ENCODE measurements around the gene KIF5A. TPM values are rescaled to one million over a fixed set of nuclear protein-coding genes. Genes with fewer than 3 reads are reported as not detected.
A peak's percentile ranks its signal among the peaks of the same experiment; 100 is the strongest.

The KIF5A gene
- total and polyA plus RNA-seq, 8 donors, result 0.38 to 6.5 (median 5.3) TPM

DNA sequence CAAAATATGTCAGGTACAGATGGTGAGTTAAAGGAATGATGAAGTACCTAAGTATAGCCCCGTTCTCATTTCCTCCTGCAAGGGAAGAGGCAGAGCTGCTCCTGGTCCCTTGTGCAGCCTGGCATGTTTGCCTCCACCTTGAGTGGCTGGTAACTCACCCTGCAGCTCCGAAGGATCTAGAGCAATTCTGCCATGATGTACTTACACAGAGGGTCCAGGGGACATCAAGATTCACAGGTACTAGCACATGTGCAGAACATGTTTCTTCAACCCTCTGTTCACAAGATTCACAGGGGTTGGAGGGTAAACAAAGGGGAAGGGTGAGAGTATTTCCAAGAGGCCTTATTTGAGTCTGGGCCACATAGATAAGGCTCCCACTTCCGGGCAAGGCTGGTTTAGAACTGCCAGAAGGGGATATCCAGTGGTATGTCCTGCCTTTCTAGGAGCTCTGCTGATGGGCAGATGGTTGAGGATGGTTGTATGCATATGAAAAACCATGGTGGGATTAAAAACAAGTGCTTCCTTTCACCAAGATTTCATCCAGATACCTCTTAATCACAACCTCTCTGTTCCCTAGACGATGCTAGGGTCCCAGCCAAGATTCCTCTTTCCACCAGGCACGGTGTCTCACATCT is 10.6 kb upstream of the KIF5A start:
- intact Hi-C loops (cut with DNase I), result no loop called here
- Histone ChIP-seq H3K4me3 (no peak overlapping the region), H3K4me1 (peaks cover 0 to 14% of the 10 kb centered on the region in 2 donors), H3K27me3 (no peaks in the 10 kb centered on the region), H3K27ac (no peak overlapping the region), H3K36me3 (peaks cover 0 to 79% of the 10 kb centered on the region in 2 donors), H3K9me3 (no peaks in the 10 kb centered on the region)
- DNase-seq (no peak), ATAC-seq (no peak)
- TF ChIP-seq, protein P1, sequence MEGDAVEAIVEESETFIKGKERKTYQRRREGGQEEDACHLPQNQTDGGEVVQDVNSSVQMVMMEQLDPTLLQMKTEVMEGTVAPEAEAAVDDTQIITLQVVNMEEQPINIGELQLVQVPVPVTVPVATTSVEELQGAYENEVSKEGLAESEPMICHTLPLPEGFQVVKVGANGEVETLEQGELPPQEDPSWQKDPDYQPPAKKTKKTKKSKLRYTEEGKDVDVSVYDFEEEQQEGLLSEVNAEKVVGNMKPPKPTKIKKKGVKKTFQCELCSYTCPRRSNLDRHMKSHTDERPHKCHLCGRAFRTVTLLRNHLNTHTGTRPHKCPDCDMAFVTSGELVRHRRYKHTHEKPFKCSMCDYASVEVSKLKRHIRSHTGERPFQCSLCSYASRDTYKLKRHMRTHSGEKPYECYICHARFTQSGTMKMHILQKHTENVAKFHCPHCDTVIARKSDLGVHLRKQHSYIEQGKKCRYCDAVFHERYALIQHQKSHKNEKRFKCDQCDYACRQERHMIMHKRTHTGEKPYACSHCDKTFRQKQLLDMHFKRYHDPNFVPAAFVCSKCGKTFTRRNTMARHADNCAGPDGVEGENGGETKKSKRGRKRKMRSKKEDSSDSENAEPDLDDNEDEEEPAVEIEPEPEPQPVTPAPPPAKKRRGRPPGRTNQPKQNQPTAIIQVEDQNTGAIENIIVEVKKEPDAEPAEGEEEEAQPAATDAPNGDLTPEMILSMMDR (IDR thresholded peaks at IDR 0.05), result no peak

DNA sequence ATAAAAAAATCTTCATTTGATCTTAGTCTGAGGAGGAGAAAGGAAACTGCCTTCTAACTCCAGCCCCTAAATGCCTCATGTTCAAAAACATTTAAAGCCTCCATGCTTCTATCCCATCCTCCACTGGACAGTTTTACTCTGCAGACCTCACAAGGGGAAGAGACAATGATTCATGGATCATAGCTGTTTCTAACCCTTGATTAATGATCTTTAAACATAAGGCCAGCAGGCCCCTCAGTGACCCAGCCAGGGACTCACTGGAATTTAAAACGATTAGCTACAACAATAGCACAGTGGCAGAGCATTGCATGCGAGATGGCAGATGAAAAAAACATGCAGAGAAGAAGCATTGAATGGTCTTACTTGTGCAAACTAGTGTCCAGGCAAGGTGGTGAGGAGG is 8.8 kb upstream of the KIF5A start:
- TF ChIP-seq, protein P1 (IDR thresholded peaks at IDR 0.05), result no peak

DNA sequence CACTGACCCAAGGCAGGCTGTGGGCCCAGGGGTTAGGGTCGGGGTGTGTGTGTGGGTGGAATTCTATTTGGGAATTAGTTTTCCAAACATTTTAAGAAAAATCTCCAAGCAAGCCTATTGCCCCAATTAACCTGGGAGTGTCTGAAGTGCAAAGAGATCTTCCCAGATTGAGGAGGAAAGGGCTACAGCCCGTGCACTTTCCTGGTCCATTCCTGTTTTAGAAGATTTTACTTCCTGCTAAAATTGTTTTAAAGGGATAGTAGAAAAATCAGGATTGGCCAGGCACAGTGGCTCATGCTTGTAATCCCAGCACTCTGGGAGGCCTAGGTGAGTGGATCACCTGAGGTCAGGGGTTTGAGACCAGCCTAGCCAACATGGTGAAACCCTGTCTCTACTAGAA is 8.1 kb upstream of the KIF5A start:
- DNase-seq (no peak), ATAC-seq (no peak)
- intact Hi-C loops (cut with DNase I), result no loop called here
- no peak overlapping the region for H3K4me3 ChIP-seq
- no peak overlapping the region for H3K27ac ChIP-seq
- H3K9me3 ChIP-seq, result no peaks in the 10 kb centered on the region
- H3K27me3 ChIP-seq, result no peaks in the 10 kb centered on the region
- TF ChIP-seq, protein P1 (IDR thresholded peaks at IDR 0.05), result no peak
- peaks cover 0 to 63% of the 10 kb centered on the region in 2 donors for H3K36me3 ChIP-seq
- peaks cover 12 to 35% of the 10 kb centered on the region in 2 donors for H3K4me1 ChIP-seq

More for the DNA sequence above, 8.8 kb upstream of the KIF5A start:
- no peak for DNase-seq
- Histone ChIP-seq H3K4me3 (no peak overlapping the region), H3K36me3 (peaks cover 0 to 63% of the 10 kb centered on the region in 2 donors), H3K27me3 (no peaks in the 10 kb centered on the region), H3K9me3 (no peaks in the 10 kb centered on the region), H3K4me1 (peaks cover 9 to 31% of the 10 kb centered on the region in 2 donors), H3K27ac (no peak overlapping the region)
- intact Hi-C loops (cut with DNase I), result no loop called here
- ATAC-seq, result no peak

DNA sequence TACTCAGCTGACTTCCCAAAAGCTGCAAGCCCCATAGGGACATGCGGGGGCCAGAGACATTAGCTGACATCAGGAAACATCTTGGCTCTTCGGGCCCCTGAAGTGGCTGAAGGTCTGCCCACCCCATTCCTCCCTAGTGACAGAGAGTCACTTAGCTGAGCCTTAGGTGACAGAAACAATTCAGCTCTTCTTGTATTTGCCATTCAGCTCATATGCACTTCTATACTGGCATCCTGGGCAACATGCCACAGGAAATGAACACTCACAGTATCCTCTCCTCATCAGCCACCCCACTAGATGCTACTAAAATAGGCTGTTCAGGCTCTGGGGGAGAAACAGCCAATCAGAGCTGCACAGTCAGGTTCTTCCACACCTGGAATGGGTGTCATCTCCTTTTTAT is 6.3 kb upstream of the KIF5A start:
- TF ChIP-seq, protein P1 (IDR thresholded peaks at IDR 0.05), result no peak
- H3K36me3 ChIP-seq, result peaks cover 0 to 49% of the 10 kb centered on the region in 2 donors
- no peak for ATAC-seq
- H3K9me3 ChIP-seq, result no peaks in the 10 kb centered on the region
- DNase-seq, result no peak
- no peak overlapping the region for H3K4me3 ChIP-seq
- intact Hi-C loops (cut with DNase I), result no loop called here
- peaks cover 12 to 41% of the 10 kb centered on the region in 2 donors for H3K4me1 ChIP-seq
- H3K27ac ChIP-seq, result no peak overlapping the region
- H3K27me3 ChIP-seq, result peaks cover 0 to 7% of the 10 kb centered on the region in 2 donors

DNA sequence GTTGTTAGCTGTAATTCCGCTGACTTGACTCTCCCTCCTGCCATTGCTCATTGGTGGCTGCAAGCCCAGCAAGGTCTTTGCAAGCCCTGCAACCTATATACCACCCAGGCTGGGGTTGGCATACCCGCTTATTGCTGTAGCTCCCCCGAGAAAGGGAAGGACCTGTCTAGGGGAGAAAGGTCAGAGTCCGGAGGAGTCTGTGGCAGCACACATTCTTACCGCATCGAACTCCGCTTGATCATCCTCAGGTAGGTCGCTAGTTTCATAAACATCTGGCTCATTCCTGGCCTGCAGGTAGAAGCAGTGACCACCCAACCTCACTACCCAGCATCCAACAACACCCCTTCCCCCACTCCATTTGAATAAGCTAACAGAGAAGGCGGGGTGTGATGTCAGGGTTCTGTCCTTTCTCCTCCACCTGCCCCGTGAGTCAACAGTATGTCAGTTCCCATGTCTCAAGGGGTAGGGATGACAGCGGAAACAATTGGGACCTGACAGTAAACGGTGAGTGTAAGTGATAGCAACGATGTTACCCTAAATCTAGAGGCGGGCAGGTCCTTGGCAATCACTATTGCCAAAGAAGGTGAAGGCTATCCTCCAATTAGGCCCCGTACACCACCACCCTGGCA is 3.9 kb upstream of the KIF5A start:
- peaks cover 16 to 48% of the 10 kb centered on the region in 2 donors for H3K4me1 ChIP-seq
- peak; percentile 1 for ATAC-seq
- intact Hi-C loops (cut with DNase I), result no loop called here

More for the DNA sequence above, 3.9 kb upstream of the KIF5A start:
- Histone ChIP-seq H3K4me3 (peak overlapping the region; percentile 93 to 95), H3K9me3 (no peaks in the 10 kb centered on the region), H3K27ac (peak overlapping the region in 1 of 2 donors; percentile 87), H3K36me3 (peaks cover 0 to 28% of the 10 kb centered on the region in 2 donors), H3K27me3 (peaks cover 9 to 30% of the 10 kb centered on the region in 2 donors)
- TF ChIP-seq, protein P1 (IDR thresholded peaks at IDR 0.05), result no peak
- no peak for DNase-seq
